ENCODE data around the gene CAMTA1.

DNA sequence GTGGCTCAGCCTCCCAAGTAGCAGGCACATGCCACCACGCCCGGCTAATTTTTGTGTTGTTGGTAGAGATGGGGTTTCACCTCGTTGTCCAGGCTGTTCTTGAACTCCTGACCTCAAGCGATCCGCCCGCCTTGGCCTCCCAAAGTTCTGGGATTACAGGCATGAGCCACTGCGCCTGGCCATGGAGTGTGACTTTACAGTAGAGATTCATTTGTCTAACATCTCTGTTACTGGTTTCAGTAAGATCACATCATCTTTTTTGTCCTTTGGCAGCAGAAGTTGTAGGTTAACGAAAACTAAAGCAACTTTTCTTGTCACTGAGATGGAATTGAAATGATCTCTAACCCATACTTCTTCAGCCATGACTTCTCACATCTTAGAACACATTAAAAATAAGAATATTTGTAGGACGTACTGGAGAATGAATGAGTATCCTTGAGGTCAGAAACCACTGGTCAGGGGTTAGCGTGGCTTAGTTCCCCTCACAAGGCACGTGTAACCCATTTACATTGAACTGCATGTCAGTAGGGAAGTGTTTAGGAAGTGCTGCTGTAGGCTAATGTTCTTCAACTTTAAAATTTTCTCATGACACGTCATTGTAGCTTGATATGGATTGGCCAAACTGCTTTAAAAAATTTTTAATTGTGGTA is 75.9 kb downstream of the CAMTA1 start:
- TF ChIP-seq, protein P1, sequence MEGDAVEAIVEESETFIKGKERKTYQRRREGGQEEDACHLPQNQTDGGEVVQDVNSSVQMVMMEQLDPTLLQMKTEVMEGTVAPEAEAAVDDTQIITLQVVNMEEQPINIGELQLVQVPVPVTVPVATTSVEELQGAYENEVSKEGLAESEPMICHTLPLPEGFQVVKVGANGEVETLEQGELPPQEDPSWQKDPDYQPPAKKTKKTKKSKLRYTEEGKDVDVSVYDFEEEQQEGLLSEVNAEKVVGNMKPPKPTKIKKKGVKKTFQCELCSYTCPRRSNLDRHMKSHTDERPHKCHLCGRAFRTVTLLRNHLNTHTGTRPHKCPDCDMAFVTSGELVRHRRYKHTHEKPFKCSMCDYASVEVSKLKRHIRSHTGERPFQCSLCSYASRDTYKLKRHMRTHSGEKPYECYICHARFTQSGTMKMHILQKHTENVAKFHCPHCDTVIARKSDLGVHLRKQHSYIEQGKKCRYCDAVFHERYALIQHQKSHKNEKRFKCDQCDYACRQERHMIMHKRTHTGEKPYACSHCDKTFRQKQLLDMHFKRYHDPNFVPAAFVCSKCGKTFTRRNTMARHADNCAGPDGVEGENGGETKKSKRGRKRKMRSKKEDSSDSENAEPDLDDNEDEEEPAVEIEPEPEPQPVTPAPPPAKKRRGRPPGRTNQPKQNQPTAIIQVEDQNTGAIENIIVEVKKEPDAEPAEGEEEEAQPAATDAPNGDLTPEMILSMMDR (IDR thresholded peaks at IDR 0.05; ENCODE audit: insufficient read depth, low read length, poor library complexity, severe bottlenecking): no peak
- no peak for TF ChIP-seq EZH2phosphoT487 (conservative IDR thresholded peaks at IDR 0.05; ENCODE audit: low read length)

Measured in SU-DHL-6 (cell line).